Endothelial cell of umbilical vein (primary cell): ENCODE data around the gene APOBEC3A. TPM values are rescaled to one million over a fixed set of nuclear protein-coding genes. Genes with fewer than 3 reads are reported as not detected.
"Not testable (repeated sequence)": the region's sequence is repeated elsewhere in the genome, so short reads cannot be mapped to it uniquely, and the experiment has no call there.

ENCODE experiments used
- BruUV-seq: library from RNA; stranded (reverse); fragments of 400-500 nt; replicated peaks from 2 replicates; lab custom pipeline; 2021; lab: Mats Ljungman, UMichigan
- CTCF ChIA-PET: fragments of 300-600, 350-600 bp; sonication (Branson Sonifier 250); formaldehyde crosslinking; loops from one replicate; lab custom pipeline; 2021; ENCODE audit warnings: antibody characterized with exemption, inconsistent platforms; lab: Charles Lee
- POLR2A ChIA-PET: fragments of 300-600, 350-600 bp; sonication (Branson Sonifier 250); formaldehyde crosslinking; loops from one replicate; lab custom pipeline; 2021; ENCODE audit warnings: antibody characterized with exemption, inconsistent platforms; lab: Charles Lee
- DNase-seq: peaks from one replicate; pipeline ENCODE4 v3.0.0-alpha.2; 2011; ENCODE audit warnings: low read depth, low spot score
- FAIRE-seq: peaks from 2 replicates; lab custom pipeline; 2011; peaks lifted over from hg19 to GRCh38; lab: Jason Lieb, UNC
- H2AFZ ChIP-seq: 2 replicates; pipeline ENCODE4 v1.6.0; 2012; ENCODE audit warnings: low read depth, low read length, control low read depth, inconsistent platforms
- H3K27ac ChIP-seq: 2 replicates; pipeline ENCODE4 v1.5.1; 2011; ENCODE audit warnings: low read depth, mild to moderate bottlenecking, control low read depth, low read length, moderate library complexity; ENCODE audit not compliant: insufficient read depth
- H3K27me3 ChIP-seq, 2 experiments: 2 replicates each; pipeline versions ENCODE4 v1.6.0 to v1.6.1; 2011; ENCODE audit warnings: low read length in 2 of 2, mixed read lengths in 1 of 2; ENCODE audit not compliant: control insufficient read depth in 2 of 2, insufficient read depth in 2 of 2
- H3K36me3 ChIP-seq, 2 experiments: 2 replicates in 1 of 2; 3 replicates in 1 of 2; pipeline ENCODE4 v1.5.1; 2011; ENCODE audit warnings: low read length in 2 of 2, mild to moderate bottlenecking in 1 of 2, moderate library complexity in 1 of 2; ENCODE audit not compliant: control insufficient read depth in 2 of 2, insufficient read depth in 2 of 2; ENCODE audit errors: extremely low read depth in 1 of 2
- H3K4me1 ChIP-seq: 3 replicates; pipeline ENCODE4 v1.5.1; 2011; ENCODE audit warnings: mild to moderate bottlenecking, low read length; ENCODE audit not compliant: control insufficient read depth, insufficient read depth; ENCODE audit errors: extremely low read depth
- H3K4me2 ChIP-seq: 2 replicates; pipeline ENCODE4 v1.6.1; 2011; ENCODE audit warnings: low read length, control low read depth, mixed read lengths; ENCODE audit not compliant: insufficient read depth
- H3K4me3 ChIP-seq, 3 experiments: fragments of 200-600 bp in 1 of 3; sonication (generic), shearing (Covaris generic) in 1 of 3; replicated peaks in 1 of 3; 2 replicates each; pipeline ENCODE4 v1.5.1; 2011 to 2016; ENCODE audit warnings: control low read depth in 3 of 3, low read length in 3 of 3, mild to moderate bottlenecking in 2 of 3, inconsistent platforms in 1 of 3, low read depth in 1 of 3, moderate library complexity in 1 of 3; ENCODE audit not compliant: insufficient read depth in 1 of 3
- H3K79me2 ChIP-seq: 2 replicates; pipeline ENCODE4 v1.6.0; 2012; ENCODE audit warnings: low read length, inconsistent platforms; ENCODE audit not compliant: control insufficient read depth, insufficient read depth
- H3K9ac ChIP-seq: replicated peaks from 2 replicates; pipeline ENCODE3; 2011; ENCODE audit warnings: low read length, control low read depth; ENCODE audit not compliant: insufficient read depth; ENCODE audit errors: extremely low read depth
- H3K9me1 ChIP-seq: replicated peaks from 3 replicates; pipeline ENCODE4 v1.6.0; 2011; ENCODE audit warnings: mild to moderate bottlenecking, low read length; ENCODE audit not compliant: control insufficient read depth, insufficient read depth; ENCODE audit errors: extremely low read depth
- H3K9me3 ChIP-seq: replicated peaks from 2 replicates; pipeline ENCODE4 v1.5.1; 2012; ENCODE audit warnings: low read length, inconsistent platforms; ENCODE audit not compliant: control insufficient read depth, insufficient read depth
- H4K20me1 ChIP-seq: replicated peaks from 2 replicates; pipeline ENCODE3; 2011; ENCODE audit warnings: mild to moderate bottlenecking, low read length; ENCODE audit not compliant: control insufficient read depth, insufficient read depth; ENCODE audit errors: extremely low read depth
- CTCF ChIP-seq, 2 donors: IDR thresholded peaks; 1 replicate in 1 of 2; 2 replicates in 1 of 2; pipeline ENCODE4 v1.5.1; 2011; ENCODE audit warnings: low read length in 2 of 2, mild to moderate bottlenecking in 2 of 2, moderate library complexity in 2 of 2, control low read depth in 1 of 2, inconsistent platforms in 1 of 2, low read depth in 1 of 2; ENCODE audit not compliant: insufficient read depth in 1 of 2; ENCODE audit errors: extremely low read depth in 1 of 2
- EZH2 ChIP-seq: IDR thresholded peaks from 2 replicates; pipeline ENCODE4 v1.6.1; 2012; ENCODE audit warnings: borderline replicate concordance, low read depth, mild to moderate bottlenecking, moderate library complexity, low read length, inconsistent platforms; ENCODE audit not compliant: severe bottlenecking
- FOS ChIP-seq: IDR thresholded peaks from 2 replicates; pipeline ENCODE4 v1.6.1; 2011; ENCODE audit warnings: mild to moderate bottlenecking, low read length, moderate library complexity, borderline replicate concordance; ENCODE audit not compliant: insufficient read depth
- GATA2 ChIP-seq: IDR thresholded peaks from 2 replicates; pipeline ENCODE4 v1.7.0; 2011; ENCODE audit warnings: low read depth, mild to moderate bottlenecking, moderate library complexity, mixed read lengths, low read length; ENCODE audit not compliant: insufficient read length, insufficient read depth
- JUN ChIP-seq: IDR thresholded peaks from 2 replicates; pipeline ENCODE4 v1.6.1; 2011; ENCODE audit warnings: borderline replicate concordance, low read depth; ENCODE audit not compliant: insufficient read length, insufficient read depth
- MYC ChIP-seq: IDR thresholded peaks from one replicate; pipeline ENCODE4 v1.6.1; 2011; ENCODE audit warnings: mild to moderate bottlenecking, low read depth, low read length
- POLR2A ChIP-seq: IDR thresholded peaks from 2 replicates; pipeline ENCODE4 v1.6.1; 2012; ENCODE audit warnings: low read depth, mild to moderate bottlenecking, control low read depth, low read length
- POLR2AphosphoS5 ChIP-seq: IDR thresholded peaks from 2 replicates; pipeline ENCODE4 v1.6.1; 2012; ENCODE audit warnings: low read depth, mild to moderate bottlenecking, control low read depth, low read length, moderate library complexity; ENCODE audit not compliant: insufficient read depth
- dilution Hi-C: fragments of 300-500 bp; cut with MboI; formaldehyde crosslinking; loops from one replicate; pipeline ENCODE4 v1.15.0; 2019; ENCODE audit warnings: low sequenced_read_pairs; ENCODE audit not compliant: extremely low pct_ligation_motif_present
- intact Hi-C: fragments of 100-400 bp; cut with micrococcal nuclease; formaldehyde crosslinking; loops from one replicate; pipeline ENCODE4 v1.10.0; 2022
- polyA plus RNA-seq, 4 experiments: library from polyadenylated mRNA; depleted of rRNA in 3 of 4; stranded (reverse) in 3 of 4; unstranded in 1 of 4; fragments of >200 nt; gene quantifications; 2 replicates each; pipeline versions ENCODE4 v1.2.1 to v1.2.3, GENCODE V29; 2011 to 2012; ENCODE audit warnings: missing spikeins in 1 of 4
- total RNA-seq: library from RNA; stranded (reverse); gene quantifications from 2 replicates; pipeline ENCODE4 v1.2.3, GENCODE V29; 2021
- TF ChIP-seq, protein P1 (sequence below): IDR thresholded peaks from 2 replicates; pipeline ENCODE4 v1.6.1; 2011; ENCODE audit not compliant: insufficient read depth, insufficient read length

Gene APOBEC3A
- total and polyA plus RNA-seq, 2 donors (not counting 3 experiments of a cell fraction or from before 2014, with no cell fraction given), result not detected

DNA sequence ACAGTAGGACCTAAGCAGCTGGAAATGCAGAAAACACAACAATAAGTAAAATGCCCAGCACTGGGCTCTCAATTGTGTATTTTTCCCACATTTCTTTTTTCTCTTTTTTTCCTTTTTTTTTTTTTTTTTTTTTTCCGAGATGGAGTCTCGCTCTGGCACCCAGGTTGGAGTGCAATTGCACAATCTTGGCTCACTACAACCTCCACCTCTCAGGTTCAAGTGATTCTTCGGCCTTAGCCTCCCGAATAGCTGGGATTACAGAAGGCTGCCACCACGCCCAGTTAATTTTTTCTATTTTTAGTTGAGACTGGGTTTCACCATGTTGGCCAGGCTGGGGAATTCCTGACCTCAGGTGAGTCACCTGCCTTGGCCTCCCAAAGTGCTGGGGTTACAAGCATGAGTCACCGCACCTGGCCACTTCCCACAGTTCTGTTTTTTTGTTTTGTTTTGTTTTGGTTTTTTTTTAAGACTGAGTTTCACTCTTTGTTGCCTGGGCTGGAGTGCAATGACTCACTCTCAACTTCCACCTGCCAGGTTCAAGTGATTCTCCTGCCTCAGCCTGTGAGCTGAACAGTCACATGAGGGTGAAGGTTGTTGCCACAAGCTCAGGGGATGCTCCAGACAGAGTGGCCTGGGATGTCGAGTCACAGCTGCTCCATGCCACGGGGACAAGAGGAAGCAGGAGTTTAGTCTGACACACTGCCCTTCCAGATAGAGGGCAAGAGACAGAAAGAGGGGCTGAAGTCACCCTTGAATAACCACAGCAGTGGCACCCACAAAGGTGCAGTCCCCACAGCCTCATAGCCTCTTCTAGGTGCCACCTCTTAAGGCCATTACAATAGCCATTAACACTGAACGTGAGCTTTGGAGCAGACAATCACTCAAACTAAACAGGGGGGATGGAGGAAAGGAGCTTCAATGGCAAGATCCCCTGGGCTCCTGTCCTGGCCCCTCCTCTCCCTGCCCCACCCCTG lies 27.7 kb downstream of the APOBEC3A start:
- H3K27me3 ChIP-seq, H3K27ac ChIP-seq, H3K79me2 ChIP-seq, DNase-seq, dilution Hi-C loops, H3K9me3 ChIP-seq, H3K9ac ChIP-seq, POLR2A ChIA-PET, H2AFZ ChIP-seq, H3K36me3 ChIP-seq, H3K4me2 ChIP-seq, H3K4me1 ChIP-seq, H3K4me3 ChIP-seq, BruUV-seq, CTCF ChIA-PET, H3K9me1 ChIP-seq, H4K20me1 ChIP-seq: not testable (repeated sequence)
- intact Hi-C loops, result loop anchor here (10.0 kb wide), 1 partner anchor 60 kb away; no protein-coding TSS in a partner anchor
- FAIRE-seq, result peak; percentile 21

GRCh38 chr22:38986629-38987028 lies 29.2 kb downstream of the APOBEC3A start:
- H3K9me3 ChIP-seq, result no peaks in the 10 kb centered on the region
- DNase-seq (no peak), FAIRE-seq (no peak)
- peaks cover 2% of the 10 kb centered on the region for H3K4me1 ChIP-seq
- H3K27me3 ChIP-seq, result no peaks in the 10 kb centered on the region
- intact Hi-C loops, result loop anchor here (10.0 kb wide), 1 partner anchor 62 kb away; no protein-coding TSS in a partner anchor
- H3K79me2 ChIP-seq, result no peaks in the 10 kb centered on the region
- no peak overlapping the region for H3K9ac ChIP-seq
- ChIA-PET CTCF (interaction anchor here (1.9 kb wide), 1 partner anchor 218 kb away, joined by 4 read pairs; no protein-coding TSS in a partner anchor), POLR2A (no interaction called here)
- no peaks in the 10 kb centered on the region for H4K20me1 ChIP-seq
- BruUV-seq, result no TSS peak
- no peaks in the 10 kb centered on the region for H3K9me1 ChIP-seq
- no peak overlapping the region for H3K27ac ChIP-seq
- dilution Hi-C loops, result no loop called here
- H2AFZ ChIP-seq, result no peak overlapping the region
- TF ChIP-seq POLR2AphosphoS5, result no peak
- no peak for TF ChIP-seq GATA2
- TF ChIP-seq MYC, result no peak
- TF ChIP-seq POLR2A, result no peak
- no peak for TF ChIP-seq FOS
- no peak for TF ChIP-seq JUN
- TF ChIP-seq, protein P1, sequence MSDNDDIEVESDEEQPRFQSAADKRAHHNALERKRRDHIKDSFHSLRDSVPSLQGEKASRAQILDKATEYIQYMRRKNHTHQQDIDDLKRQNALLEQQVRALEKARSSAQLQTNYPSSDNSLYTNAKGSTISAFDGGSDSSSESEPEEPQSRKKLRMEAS, result no peak
- no peak for TF ChIP-seq CTCF (IDR thresholded peaks at IDR 0.05; ENCODE audit: extremely low read depth in 1 of 2, insufficient read depth in 1 of 2, low read depth in 1 of 2, low read length in 2 of 2)
- no peak for TF ChIP-seq EZH2
- H3K36me3 ChIP-seq, result no peaks in the 10 kb centered on the region
- no peak overlapping the region for H3K4me3 ChIP-seq
- no peak overlapping the region for H3K4me2 ChIP-seq
